GM20431 (cell line): ENCODE data around the gene ZNF407.

Experiments
- in situ Hi-C: fragments of 300-500 bp; cut with MseI, MboI; formaldehyde crosslinking; loops from one replicate; pipeline ENCODE4 v1.15.0; 2020; ENCODE audit warnings: low sequenced_read_pairs; ENCODE audit not compliant: unreplicated experiment

Gene ZNF407

GRCh38 chr18:74945774-74946545 lies 348.3 kb downstream of the ZNF407 start:
- in situ Hi-C loops = no loop called here

GRCh38 chr18:74946646-74947375 lies 349.1 kb downstream of the ZNF407 start:
- in situ Hi-C loops = no loop called here

GRCh38 chr18:74947417-74947816 lies 349.7 kb downstream of the ZNF407 start:
- in situ Hi-C loops = no loop called here

DNA sequence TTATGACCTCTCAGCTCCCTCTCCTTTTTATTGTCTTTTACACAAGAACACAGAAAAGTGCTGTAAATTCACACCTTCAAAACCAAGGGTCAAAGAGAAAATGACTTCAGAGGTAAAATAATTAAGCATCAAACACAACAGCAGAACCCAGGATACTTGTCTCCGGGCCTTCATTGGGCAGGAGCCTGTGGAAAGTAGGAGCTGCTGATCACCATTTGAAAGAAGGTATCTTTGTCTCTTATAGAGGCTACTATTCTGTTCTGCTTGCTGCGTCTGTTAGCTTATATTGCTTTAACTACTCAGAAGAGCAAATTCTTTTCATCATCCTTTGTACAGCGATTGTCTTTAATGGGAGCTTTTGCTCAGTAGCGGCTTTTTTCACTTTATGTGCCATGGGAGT lies 350.2 kb downstream of the ZNF407 start:
- in situ Hi-C loops = no loop called here

GRCh38 chr18:74949611-74950010 lies 351.9 kb downstream of the ZNF407 start:
- in situ Hi-C loops = loop anchor here (25.0 kb wide), 1 partner anchor 287 kb away; no protein-coding TSS in a partner anchor

DNA sequence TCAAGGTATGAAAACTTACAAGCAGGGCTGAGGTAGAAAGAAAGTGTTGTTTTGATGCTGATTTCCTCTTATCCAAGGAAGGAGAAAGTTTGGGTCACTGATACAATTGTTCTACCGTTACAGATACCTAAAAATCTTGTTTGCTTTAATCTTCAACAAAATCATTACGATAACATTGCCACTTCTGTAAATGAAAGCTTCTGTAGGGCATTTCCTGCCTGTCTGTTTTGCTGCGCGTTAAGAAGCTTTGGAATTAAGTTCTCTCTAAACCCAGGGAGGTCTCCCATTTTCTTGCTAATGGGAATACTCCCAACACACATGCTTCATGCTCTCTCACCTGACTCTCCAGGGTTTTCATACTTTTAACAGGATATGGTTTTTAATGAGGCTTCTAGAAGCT lies 352.8 kb downstream of the ZNF407 start:
- in situ Hi-C loops = loop anchor here (25.0 kb wide), 1 partner anchor 288 kb away; no protein-coding TSS in a partner anchor

GRCh38 chr18:74951165-74951760 lies 353.6 kb downstream of the ZNF407 start:
- in situ Hi-C loops = loop anchor here (25.0 kb wide), 1 partner anchor 289 kb away; no protein-coding TSS in a partner anchor

DNA sequence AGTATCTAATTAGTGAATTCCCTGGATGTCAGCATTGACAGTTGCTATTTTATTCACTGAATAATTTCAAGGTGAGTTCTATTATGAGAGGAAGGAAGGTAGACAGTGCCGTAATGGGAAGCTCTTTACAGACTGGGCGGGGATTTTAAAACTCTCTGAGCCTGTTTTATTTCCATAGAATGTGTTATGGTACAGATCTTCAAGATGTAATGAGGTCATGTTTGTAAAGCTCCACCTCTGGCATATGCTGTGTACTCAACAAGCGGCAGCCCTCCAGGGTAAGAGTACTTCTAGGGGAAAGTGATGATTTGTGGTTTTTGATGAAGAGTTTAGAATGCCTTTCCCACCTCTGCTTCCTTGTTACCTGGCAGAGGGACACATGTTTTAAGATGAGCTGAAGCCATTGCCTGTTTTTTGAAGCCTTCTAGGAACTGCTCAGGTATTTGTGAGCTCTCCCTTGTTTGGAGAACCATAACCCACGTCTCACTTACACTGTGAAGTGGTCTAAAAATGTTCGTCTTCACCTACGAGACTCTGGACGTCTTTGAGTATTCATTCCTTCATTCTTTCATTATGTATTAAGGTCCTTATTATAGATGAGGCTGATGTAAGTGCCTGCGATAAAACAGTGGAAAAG lies 360.0 kb downstream of the ZNF407 start:
- in situ Hi-C loops = loop anchor here (25.0 kb wide), 1 partner anchor 295 kb away; no protein-coding TSS in a partner anchor

DNA sequence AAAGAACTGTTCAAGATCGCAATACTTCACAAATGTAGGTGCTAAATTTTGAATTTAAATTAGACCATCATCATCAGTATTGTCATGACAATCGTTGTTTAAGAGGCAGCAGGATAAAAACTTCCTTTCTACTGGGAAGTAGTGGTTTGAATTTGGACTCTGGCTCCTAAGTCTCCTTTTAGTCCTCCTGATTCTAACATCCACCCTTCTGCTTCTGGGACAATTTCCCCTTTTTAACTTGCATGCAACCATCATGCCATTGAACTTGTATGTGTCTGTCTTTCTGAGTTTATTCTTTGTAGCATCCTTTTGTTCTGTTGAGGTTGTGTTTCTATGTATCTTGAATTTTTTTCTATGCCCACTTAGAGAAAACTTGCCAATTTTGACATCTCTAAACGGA lies 361.5 kb downstream of the ZNF407 start:
- in situ Hi-C loops = loop anchor here (25.0 kb wide), 1 partner anchor 297 kb away; no protein-coding TSS in a partner anchor

GRCh38 chr18:74961596-74961995 lies 363.9 kb downstream of the ZNF407 start:
- in situ Hi-C loops = loop anchor here (25.0 kb wide), 1 partner anchor 299 kb away; no protein-coding TSS in a partner anchor

DNA sequence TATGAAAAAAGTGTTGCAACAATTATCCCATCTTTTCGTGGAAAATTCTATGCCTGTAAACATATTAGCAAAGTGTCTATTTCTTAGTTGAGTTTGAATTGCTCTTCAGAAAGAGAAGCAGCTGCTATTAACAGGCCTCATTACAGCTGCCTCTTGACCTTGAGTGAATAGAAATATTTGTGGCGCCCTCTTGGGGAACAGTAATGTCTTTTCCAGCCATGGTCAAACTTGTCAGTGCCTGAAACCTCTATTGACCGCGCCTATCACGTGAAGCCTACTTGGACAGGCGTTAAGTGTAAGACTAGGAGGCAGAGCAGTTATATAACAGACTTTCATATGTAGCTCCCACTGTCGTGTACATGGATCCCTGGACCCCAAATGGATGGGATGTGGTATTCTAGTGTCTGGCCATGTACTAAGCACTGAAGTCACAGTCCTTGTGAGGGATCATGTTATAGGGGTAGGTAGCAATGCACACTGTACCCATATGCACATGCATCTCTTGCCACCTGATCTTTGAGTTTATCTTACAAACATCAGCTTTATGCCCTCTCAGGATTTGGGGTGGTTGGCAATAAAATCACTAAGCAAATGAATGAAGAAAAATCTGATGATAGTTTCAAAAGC lies 366.3 kb downstream of the ZNF407 start:
- in situ Hi-C loops = loop anchor here (25.0 kb wide), 1 partner anchor 302 kb away; no protein-coding TSS in a partner anchor

DNA sequence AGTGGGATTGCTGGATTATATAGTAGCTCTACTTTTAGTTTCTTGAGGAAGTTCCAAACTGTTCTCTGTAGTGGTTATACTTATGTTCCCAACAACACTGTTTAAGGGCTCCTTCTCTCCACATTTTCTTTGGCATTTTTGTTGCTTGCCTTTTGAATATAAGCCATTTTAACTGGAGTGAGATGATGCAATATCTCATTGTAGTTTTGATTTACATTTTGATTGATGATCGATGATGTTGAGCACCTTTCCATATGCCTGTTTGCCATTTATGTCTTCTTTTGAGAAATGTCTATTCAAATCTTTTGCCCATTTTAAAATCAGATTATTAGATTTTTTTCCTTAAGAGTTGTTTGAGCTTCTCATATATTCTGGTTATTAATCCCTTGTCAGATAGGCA lies 368.0 kb downstream of the ZNF407 start:
- in situ Hi-C loops = loop anchor here (25.0 kb wide), 1 partner anchor 303 kb away; no protein-coding TSS in a partner anchor

GRCh38 chr18:74967438-74967837 lies 369.8 kb downstream of the ZNF407 start:
- in situ Hi-C loops = loop anchor here (25.0 kb wide), 1 partner anchor 305 kb away; no protein-coding TSS in a partner anchor

DNA sequence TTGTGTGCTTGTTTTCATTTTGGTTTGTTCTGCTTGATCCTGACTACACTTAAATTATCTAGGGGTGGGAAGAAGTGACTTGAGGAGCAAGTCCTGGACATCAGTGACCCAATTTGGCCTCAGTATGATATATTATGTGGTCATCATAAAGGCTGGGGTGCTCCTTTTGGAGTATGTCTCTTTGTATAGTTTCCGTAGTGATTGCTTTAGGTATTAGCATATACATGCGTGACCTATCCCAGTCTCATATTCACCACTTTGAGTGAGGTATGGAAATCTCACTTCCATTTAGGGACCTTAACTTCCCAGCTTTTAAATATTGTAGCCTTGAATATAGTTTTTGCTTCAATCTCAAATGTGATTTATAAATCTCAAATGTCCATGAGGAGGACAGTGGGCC lies 370.3 kb downstream of the ZNF407 start:
- in situ Hi-C loops = loop anchor here (25.0 kb wide), 1 partner anchor 306 kb away; no protein-coding TSS in a partner anchor

DNA sequence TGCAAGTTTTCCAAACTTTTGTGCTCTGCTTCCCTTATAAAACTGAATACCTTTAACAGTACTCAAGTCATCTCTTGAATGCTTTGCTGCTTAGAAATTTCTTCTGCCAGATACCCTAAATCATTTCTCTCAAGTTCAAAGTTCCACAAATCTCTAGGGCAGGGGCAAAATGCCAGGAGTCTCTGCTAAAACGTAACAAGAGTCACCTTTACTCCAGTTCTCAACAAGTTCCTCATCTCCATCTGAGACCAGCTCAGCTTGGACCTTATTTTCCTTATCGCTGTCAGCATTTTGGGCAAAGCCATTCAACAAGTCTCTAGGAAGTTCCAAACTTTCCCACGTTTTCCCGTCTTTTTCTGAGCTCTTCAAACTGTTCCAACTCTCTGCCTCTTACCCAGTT lies 373.7 kb downstream of the ZNF407 start:
- in situ Hi-C loops = loop anchor here (25.0 kb wide), 1 partner anchor 309 kb away; no protein-coding TSS in a partner anchor

- in situ Hi-C loops = loop anchor here (25.0 kb wide), 1 partner anchor 309 kb away; no protein-coding TSS in a partner anchor
Observed at GRCh38 chr18:74971776-74972175, 374.1 kb downstream of the ZNF407 start.

DNA sequence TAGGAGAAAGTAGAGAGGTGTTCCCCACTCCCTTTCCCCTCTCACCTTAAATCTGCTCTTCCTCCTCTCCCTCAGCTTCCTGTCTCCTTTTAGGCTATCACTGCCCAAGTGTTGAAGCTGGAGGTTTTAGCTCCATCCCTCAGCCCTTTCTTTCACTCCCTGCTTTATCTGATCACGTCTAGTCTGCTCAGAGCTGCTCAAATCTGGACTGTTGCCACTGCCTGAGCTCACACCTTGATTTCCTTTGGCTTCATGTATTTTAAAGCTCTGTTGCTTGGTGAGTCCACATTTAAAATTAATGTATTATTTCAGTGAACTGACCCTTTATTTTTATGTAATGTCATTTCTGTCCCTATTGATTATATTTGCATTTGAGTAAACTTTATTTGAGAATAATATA lies 374.7 kb downstream of the ZNF407 start:
- in situ Hi-C loops = loop anchor here (25.0 kb wide), 1 partner anchor 310 kb away; no protein-coding TSS in a partner anchor

DNA sequence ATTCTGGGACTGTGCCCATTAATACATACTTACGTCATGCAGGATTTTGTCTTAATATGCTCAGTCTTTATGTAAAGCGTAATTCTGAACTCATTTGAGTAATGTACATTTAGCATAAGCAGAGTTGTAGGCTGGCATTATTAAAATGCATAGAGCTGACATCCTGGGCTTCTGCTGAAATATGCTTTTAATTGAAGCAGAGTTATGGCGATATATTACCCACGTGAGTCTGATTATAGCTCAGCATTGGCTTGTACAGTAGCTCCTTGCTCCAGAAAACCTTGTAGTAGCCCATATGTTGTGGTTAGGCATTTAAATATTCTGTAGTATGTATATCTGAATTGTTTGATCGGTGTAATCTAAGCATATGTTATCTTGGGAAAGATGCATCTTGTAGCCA lies 377.3 kb downstream of the ZNF407 start:
- in situ Hi-C loops = no loop called here

- in situ Hi-C loops = no loop called here
Observed at GRCh38 chr18:74976331-74976909, 378.8 kb downstream of the ZNF407 start.
